Measurements from ENCODE around the gene G0S2. TPM values are rescaled to one million over a fixed set of nuclear protein-coding genes. Genes with fewer than 3 reads are reported as not detected.

The G0S2 gene
- total and polyA plus RNA-seq, 2 experiments from 2014 or later, result 3.2 to 8.2 TPM

- no peaks in the 10 kb centered on the region for H3K27me3 ChIP-seq (ENCODE audit: insufficient read depth)
- no peak overlapping the region for H2AFZ ChIP-seq
- H3K36me3 ChIP-seq (ENCODE audit: insufficient read depth), result no peaks in the 10 kb centered on the region
- no peak for DNase-seq (ENCODE audit: low spot score)
- no peaks in the 10 kb centered on the region for H3K4me1 ChIP-seq (ENCODE audit: insufficient read depth)
- H3F3A ChIP-seq (replicated peaks; ENCODE audit: low read depth), result no peaks in the 10 kb centered on the region
- TF ChIP-seq NANOG (IDR thresholded peaks at IDR 0.05; ENCODE audit: borderline replicate concordance), result no peak
- no peak for TF ChIP-seq ETS1 (IDR thresholded peaks at IDR 0.05)
- TF ChIP-seq EZH2phosphoT487 (IDR thresholded peaks at IDR 0.05; ENCODE audit: unreplicated experiment), result no peak
- TF ChIP-seq POLR2AphosphoS5 (IDR thresholded peaks at IDR 0.05; ENCODE audit: low read depth), result no peak
- no peak for ATAC-seq
- no peaks in the 10 kb centered on the region for H3K9me3 Mint-ChIP-seq
- H3K79me2 ChIP-seq (replicated peaks; ENCODE audit: insufficient read depth), result no peaks in the 10 kb centered on the region
- H3K27me3 Mint-ChIP-seq (ENCODE audit: insufficient read depth, low read depth, poor library complexity), result no peaks in the 10 kb centered on the region
- no peaks in the 10 kb centered on the region for H4K20me1 ChIP-seq (replicated peaks; ENCODE audit: insufficient read depth)
- no peaks in the 10 kb centered on the region for H3K9me2 ChIP-seq (ENCODE audit: insufficient read depth)
- H3K4me3 Mint-ChIP-seq, result no peak overlapping the region
- no peaks in the 10 kb centered on the region for H3K36me3 Mint-ChIP-seq (ENCODE audit: low read depth)
- no peak overlapping the region for H3K4me2 ChIP-seq
- H3K4me1 Mint-ChIP-seq, result peaks cover 2% of the 10 kb centered on the region; the same call in 2 of the 3 replicates
- no peak overlapping the region for H3K27ac ChIP-seq (ENCODE audit: low read depth)
- H3K4me3 ChIP-seq, result no peak overlapping the region
- H3K27ac Mint-ChIP-seq, result no peak overlapping the region
Observed at GRCh38 chr1:209710093-209710492, 34.9 kb downstream of the G0S2 start.

DNA sequence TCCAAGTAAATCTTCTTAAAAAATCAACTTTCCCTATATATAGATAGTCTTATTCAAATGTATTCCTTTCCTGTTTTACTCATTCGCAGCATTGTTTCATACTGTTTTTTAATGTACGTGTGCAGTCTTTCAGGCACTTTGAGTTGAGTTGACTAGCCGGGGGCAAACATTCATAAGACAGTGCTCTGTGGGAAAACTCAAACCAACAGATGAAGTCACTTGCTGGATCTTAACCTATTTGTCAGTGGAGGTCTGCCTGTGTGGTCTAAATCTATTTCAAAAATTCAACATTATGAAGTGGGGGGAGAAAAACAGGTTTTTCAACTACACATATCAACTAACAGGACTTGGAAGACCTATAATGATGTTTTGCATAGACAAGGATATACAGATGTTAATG, 35.6 kb downstream of the G0S2 start:
- H3K27ac ChIP-seq (ENCODE audit: low read depth), result no peak overlapping the region
- no peaks in the 10 kb centered on the region for H3K9me2 ChIP-seq (ENCODE audit: insufficient read depth)
- DNase-seq (ENCODE audit: low spot score), result no peak
- no peaks in the 10 kb centered on the region for H3K27me3 Mint-ChIP-seq (ENCODE audit: insufficient read depth, low read depth, poor library complexity)
- ATAC-seq, result no peak
- H2AFZ ChIP-seq, result no peak overlapping the region
- peaks cover 2% of the 10 kb centered on the region; the same call in 2 of the 3 replicates for H3K4me1 Mint-ChIP-seq
- no peak overlapping the region for H3K27ac Mint-ChIP-seq
- no peak overlapping the region for H3K4me3 Mint-ChIP-seq
- H3K36me3 ChIP-seq (ENCODE audit: insufficient read depth), result no peaks in the 10 kb centered on the region
- no peaks in the 10 kb centered on the region for H3F3A ChIP-seq (replicated peaks; ENCODE audit: low read depth)
- H3K4me2 ChIP-seq, result no peak overlapping the region
- no peaks in the 10 kb centered on the region for H3K27me3 ChIP-seq (ENCODE audit: insufficient read depth)
- no peak overlapping the region for H3K4me3 ChIP-seq
- H4K20me1 ChIP-seq (replicated peaks; ENCODE audit: insufficient read depth), result no peaks in the 10 kb centered on the region
- no peaks in the 10 kb centered on the region for H3K79me2 ChIP-seq (replicated peaks; ENCODE audit: insufficient read depth)
- no peaks in the 10 kb centered on the region for H3K9me3 Mint-ChIP-seq
- no peaks in the 10 kb centered on the region for H3K4me1 ChIP-seq (ENCODE audit: insufficient read depth)
- H3K36me3 Mint-ChIP-seq (ENCODE audit: low read depth), result no peaks in the 10 kb centered on the region
- TF ChIP-seq EZH2 (IDR thresholded peaks at IDR 0.05; ENCODE audit: low read depth, unreplicated experiment) (no peak), JUNB (IDR thresholded peaks at IDR 0.05; ENCODE audit: unreplicated experiment) (no peak), NANOG (IDR thresholded peaks at IDR 0.05; ENCODE audit: borderline replicate concordance) (no peak), STAT1 (IDR thresholded peaks at IDR 0.05; ENCODE audit: unreplicated experiment) (no peak), ETS1 (IDR thresholded peaks at IDR 0.05) (no peak), ZNF462 (CRISPR knock-in tag; IDR thresholded peaks at IDR 0.05) (no peak), ZNF114 (CRISPR knock-in tag; IDR thresholded peaks at IDR 0.05) (no peak), POLR2AphosphoS5 (IDR thresholded peaks at IDR 0.05; ENCODE audit: low read depth) (no peak)
- TF ChIP-seq, protein P1, sequence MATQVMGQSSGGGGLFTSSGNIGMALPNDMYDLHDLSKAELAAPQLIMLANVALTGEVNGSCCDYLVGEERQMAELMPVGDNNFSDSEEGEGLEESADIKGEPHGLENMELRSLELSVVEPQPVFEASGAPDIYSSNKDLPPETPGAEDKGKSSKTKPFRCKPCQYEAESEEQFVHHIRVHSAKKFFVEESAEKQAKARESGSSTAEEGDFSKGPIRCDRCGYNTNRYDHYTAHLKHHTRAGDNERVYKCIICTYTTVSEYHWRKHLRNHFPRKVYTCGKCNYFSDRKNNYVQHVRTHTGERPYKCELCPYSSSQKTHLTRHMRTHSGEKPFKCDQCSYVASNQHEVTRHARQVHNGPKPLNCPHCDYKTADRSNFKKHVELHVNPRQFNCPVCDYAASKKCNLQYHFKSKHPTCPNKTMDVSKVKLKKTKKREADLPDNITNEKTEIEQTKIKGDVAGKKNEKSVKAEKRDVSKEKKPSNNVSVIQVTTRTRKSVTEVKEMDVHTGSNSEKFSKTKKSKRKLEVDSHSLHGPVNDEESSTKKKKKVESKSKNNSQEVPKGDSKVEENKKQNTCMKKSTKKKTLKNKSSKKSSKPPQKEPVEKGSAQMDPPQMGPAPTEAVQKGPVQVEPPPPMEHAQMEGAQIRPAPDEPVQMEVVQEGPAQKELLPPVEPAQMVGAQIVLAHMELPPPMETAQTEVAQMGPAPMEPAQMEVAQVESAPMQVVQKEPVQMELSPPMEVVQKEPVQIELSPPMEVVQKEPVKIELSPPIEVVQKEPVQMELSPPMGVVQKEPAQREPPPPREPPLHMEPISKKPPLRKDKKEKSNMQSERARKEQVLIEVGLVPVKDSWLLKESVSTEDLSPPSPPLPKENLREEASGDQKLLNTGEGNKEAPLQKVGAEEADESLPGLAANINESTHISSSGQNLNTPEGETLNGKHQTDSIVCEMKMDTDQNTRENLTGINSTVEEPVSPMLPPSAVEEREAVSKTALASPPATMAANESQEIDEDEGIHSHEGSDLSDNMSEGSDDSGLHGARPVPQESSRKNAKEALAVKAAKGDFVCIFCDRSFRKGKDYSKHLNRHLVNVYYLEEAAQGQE (IDR thresholded peaks at IDR 0.05; ENCODE audit: unreplicated experiment), result no peak
